Measurements from ENCODE around the gene CA5B. TPM values are rescaled to one million over a fixed set of nuclear protein-coding genes. Genes with fewer than 3 reads are reported as not detected.
A peak's percentile ranks its signal among the peaks of the same experiment; 100 is the strongest.
"Not testable (repeated sequence)": the region's sequence is repeated elsewhere in the genome, so short reads cannot be mapped to it uniquely, and the experiment has no call there.

Gene CA5B, protein sequence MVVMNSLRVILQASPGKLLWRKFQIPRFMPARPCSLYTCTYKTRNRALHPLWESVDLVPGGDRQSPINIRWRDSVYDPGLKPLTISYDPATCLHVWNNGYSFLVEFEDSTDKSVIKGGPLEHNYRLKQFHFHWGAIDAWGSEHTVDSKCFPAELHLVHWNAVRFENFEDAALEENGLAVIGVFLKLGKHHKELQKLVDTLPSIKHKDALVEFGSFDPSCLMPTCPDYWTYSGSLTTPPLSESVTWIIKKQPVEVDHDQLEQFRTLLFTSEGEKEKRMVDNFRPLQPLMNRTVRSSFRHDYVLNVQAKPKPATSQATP
- polyA plus RNA-seq = 1 to 10 TPM in 2 of 4 donors, under 1 TPM in 2; 0.22 to 3.0 (median 1.3) TPM
- long read RNA-seq, donor 1 = 0 reads
- long read RNA-seq, donor 2 = 0 reads
- long read RNA-seq, donor 3 = 0 reads
- long read RNA-seq, donor 4 = 0 reads
- long read RNA-seq, donor 5 = 0 reads
- long read RNA-seq, donor 6 = 0 reads
- long read RNA-seq, donor 7 = 0 reads
- long read RNA-seq, donor 8 = 0 reads
- long read RNA-seq, donor 9 = 0 reads
- long read RNA-seq, donor 10 = 0 reads

DNA sequence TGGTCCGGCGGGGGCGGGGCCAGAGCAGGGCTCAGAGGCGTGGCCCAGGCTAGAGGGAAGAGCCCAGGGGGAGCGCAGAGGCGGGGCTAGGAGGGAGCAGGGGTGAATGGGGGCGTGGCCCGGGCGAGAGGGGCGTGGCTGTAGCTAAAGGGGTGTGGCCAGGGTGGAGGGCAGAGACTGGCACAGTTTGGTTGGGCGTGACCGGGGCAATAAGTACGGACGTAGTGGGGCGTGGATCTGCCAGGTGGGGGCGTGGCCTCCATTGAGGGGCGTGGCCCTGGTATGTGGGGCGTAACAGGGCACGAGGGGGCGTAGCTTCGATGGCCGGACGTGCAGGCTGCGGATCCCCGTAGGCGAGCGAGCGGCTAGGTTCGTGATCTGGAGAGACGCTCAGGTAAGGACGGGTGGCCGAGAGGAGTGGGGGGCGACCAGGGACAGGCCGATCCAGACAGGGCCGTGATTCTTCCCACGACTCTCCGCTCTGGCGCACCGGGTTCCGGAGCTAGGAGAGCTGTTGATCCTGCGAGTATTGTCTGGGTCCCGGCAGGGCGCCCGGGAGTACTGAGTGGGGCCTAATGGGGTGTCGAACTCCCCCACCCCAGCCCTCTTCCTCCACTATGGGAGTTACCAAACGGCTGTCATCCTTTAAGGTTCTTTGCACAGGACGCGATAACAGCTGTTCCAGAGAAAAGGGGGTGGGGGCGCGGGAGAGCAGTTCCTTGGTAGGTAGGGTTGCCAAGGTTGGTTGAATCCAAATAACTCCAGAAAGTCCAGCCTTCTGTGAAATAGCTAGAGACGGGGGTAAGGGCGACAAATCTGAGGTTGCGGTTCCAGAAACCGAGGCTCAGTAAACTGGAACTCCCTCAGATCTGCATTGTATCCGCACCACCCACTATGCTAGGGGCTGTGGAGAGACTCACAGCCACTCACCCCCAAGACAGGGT is at the start of gene CA5B:
TSS of gene CA5B (plus strand) at position 312 of the 944 bp plus-strand sequence. CDS start 11,754 bp downstream, outside the sequence.
- FAIRE-seq = no peak
- peak within 1 kb of the TSS; percentile 50 to 56 (median 50) for H3K4me3 ChIP-seq (ENCODE audit: low read depth in 1 of 3, low read length in 3 of 3)
- peak; percentile 92 to 93 for DNase-seq
- H3K36me3 ChIP-seq (ENCODE audit: control insufficient read depth in 3 of 3, insufficient read depth in 2 of 3, low read depth in 1 of 3, low read length in 3 of 3) = no peaks in the 10 kb centered on the region
- WGBS, 3 donors = 5 to 6% (median 6%) methylated on average over 30 to 55 of the region's 55 CpGs
- H3K4me1 ChIP-seq (ENCODE audit: control insufficient read depth in 3 of 3, insufficient read depth in 2 of 3, low read depth in 1 of 3, low read length in 2 of 3) = peaks cover 0 to 4% (median 4%) of the 10 kb centered on the region in 3 donors
- peak within 1 kb of the TSS in 2 of 3 donors; percentile 51 to 78 for H3K27ac ChIP-seq (ENCODE audit: low read depth in 1 of 3, low read length in 2 of 3)
- H3K9me3 ChIP-seq (ENCODE audit: control insufficient read depth in 2 of 2, insufficient read depth in 1 of 2, low read depth in 1 of 2, low read length in 1 of 2) = no peaks in the 10 kb centered on the region
- peaks cover 0 to 3% (median 0%) of the 10 kb centered on the region in 3 donors for H3K27me3 ChIP-seq (ENCODE audit: control insufficient read depth in 3 of 3, insufficient read depth in 3 of 3, low read length in 3 of 3)

DNA sequence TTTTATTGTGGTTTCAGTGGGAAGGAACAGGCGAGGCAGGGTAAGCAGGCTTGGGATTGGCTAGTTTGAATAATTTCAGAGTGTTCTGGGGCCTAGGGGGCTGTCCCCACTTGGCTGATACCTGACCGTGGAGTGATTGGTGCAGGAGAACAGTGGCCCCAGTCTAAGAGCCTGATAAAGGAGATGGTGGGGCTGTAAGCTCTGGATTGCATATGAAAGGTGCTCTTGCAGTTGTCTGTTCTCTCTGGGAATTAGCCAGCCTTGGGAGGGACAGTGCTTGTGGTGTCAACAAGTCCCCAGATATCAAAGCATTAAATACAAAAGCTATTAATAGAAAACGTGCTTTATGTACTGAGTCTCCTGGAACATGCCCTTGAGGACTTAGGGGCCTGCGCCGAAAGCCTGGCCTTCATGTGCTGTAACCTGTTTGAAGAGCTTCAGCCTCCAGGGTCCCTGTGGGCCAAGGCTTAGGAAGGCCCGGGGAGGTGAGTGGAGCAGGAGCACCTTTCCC is 43.1 kb upstream of the CA5B start:
- Histone ChIP-seq H3K27me3 (ENCODE audit: control insufficient read depth in 3 of 3, insufficient read depth in 3 of 3, low read length in 3 of 3) (no peaks in the 10 kb centered on the region), H3K4me3 (ENCODE audit: low read depth in 1 of 3, low read length in 3 of 3) (no peak overlapping the region), H3K27ac (ENCODE audit: low read depth in 1 of 3, low read length in 2 of 3) (no peak overlapping the region), H3K36me3 (ENCODE audit: control insufficient read depth in 3 of 3, insufficient read depth in 2 of 3, low read depth in 1 of 3, low read length in 3 of 3) (peaks cover 0 to 25% (median 0%) of the 10 kb centered on the region in 3 donors), H3K4me1 (ENCODE audit: control insufficient read depth in 3 of 3, insufficient read depth in 2 of 3, low read depth in 1 of 3, low read length in 2 of 3) (no peaks in the 10 kb centered on the region), H3K9me3 (ENCODE audit: control insufficient read depth in 2 of 2, insufficient read depth in 1 of 2, low read depth in 1 of 2, low read length in 1 of 2) (no peaks in the 10 kb centered on the region)
- FAIRE-seq = no peak
- peak in 1 of 2 donors; percentile 16 for DNase-seq
- 75 to 91% (median 86%) methylated on average over 6 of the region's 6 CpGs for WGBS, 3 donors

DNA sequence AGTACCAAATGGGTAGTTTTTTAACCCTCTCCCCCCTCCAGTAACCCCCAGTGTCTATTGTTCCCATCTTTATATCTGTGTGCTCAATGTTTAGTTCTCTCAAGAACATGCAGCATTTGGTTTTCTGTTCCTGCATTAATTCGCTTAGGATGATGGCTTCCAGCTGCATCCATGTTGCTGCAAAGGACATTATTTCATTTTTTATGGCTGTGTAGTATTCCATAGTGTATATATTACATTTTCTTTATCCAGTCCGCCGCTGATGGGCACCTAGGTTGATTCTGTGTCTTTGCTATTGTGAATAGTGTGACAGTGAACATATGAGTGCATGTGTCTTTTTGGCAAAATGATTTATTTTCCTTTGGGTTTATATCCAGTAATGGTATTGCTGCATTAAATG is 41.6 kb upstream of the CA5B start:
- H3K4me3 ChIP-seq (ENCODE audit: low read depth in 1 of 3, low read length in 3 of 3) = no peak overlapping the region
- no peaks in the 10 kb centered on the region for H3K27me3 ChIP-seq (ENCODE audit: control insufficient read depth in 3 of 3, insufficient read depth in 3 of 3, low read length in 3 of 3)
- no peaks in the 10 kb centered on the region for H3K9me3 ChIP-seq (ENCODE audit: control insufficient read depth in 2 of 2, insufficient read depth in 1 of 2, low read depth in 1 of 2, low read length in 1 of 2)
- FAIRE-seq (no peak), DNase-seq (no peak)
- peaks cover 0 to 20% (median 0%) of the 10 kb centered on the region in 3 donors for H3K36me3 ChIP-seq (ENCODE audit: control insufficient read depth in 3 of 3, insufficient read depth in 2 of 3, low read depth in 1 of 3, low read length in 3 of 3)
- WGBS, 3 donors = 81 to 96% (median 92%) methylated on average over 3 of the region's 3 CpGs
- no peak overlapping the region for H3K27ac ChIP-seq (ENCODE audit: low read depth in 1 of 3, low read length in 2 of 3)
- H3K4me1 ChIP-seq (ENCODE audit: control insufficient read depth in 3 of 3, insufficient read depth in 2 of 3, low read depth in 1 of 3, low read length in 2 of 3) = no peaks in the 10 kb centered on the region

DNA sequence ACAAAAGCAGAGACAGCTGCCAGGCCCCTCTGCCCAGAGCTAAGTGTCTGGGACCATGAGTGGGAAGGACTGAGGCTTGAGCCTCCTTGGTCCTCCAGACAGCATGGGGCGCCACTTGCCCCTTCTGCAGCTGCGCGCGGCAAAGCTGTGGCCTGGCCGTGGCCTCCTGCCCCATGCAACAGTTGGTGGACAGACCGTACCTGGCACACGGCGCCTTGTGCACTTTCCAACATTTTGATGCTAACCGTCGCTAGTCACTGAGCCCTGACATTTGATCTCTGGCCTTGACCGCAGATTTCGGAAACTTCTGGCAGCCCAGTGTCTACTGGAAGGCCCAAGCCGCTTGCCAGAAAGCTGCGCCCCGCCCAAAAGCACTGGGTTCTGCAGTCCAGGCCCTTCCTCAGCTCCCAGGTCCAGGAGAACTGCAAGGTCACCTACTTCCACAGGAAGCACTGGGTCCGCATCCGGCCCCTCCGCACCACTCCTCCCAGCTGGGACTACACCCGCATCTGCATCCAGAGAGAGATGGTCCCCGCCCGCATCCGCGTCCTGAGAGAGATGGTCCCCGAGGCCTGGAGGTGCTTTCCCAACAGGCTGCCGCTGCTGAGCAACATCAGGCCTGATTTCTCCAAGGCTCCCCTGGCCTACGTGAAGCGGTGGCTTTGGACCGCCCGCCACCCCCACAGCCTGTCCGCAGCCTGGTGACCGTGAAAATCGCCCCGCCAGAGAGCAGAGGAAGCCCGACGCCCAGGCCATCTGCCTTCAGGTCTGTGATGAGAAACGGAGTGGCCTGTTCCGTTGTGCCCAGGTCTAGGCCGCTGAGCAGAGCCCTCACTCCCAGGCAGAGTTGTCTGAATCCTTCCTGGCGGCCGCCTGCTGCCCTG is 35.3 kb upstream of the CA5B start:
- H3K4me1 ChIP-seq (ENCODE audit: control insufficient read depth in 3 of 3, insufficient read depth in 2 of 3, low read depth in 1 of 3, low read length in 2 of 3) = no peaks in the 10 kb centered on the region
- H3K36me3 ChIP-seq (ENCODE audit: control insufficient read depth in 3 of 3, insufficient read depth in 2 of 3, low read depth in 1 of 3, low read length in 3 of 3) = peaks cover 0 to 9% (median 0%) of the 10 kb centered on the region in 3 donors
- no peak overlapping the region for H3K27ac ChIP-seq (ENCODE audit: low read depth in 1 of 3, low read length in 2 of 3)
- H3K27me3 ChIP-seq (ENCODE audit: control insufficient read depth in 3 of 3, insufficient read depth in 3 of 3, low read length in 3 of 3) = no peaks in the 10 kb centered on the region
- H3K9me3 ChIP-seq (ENCODE audit: control insufficient read depth in 2 of 2, insufficient read depth in 1 of 2, low read depth in 1 of 2, low read length in 1 of 2) = no peaks in the 10 kb centered on the region
- WGBS, 3 donors = 97 to 98% (median 97%) methylated on average over 22 to 40 of the region's 40 CpGs
- FAIRE-seq (no peak), DNase-seq (no peak)
- H3K4me3 ChIP-seq (ENCODE audit: low read depth in 1 of 3, low read length in 3 of 3) = no peak overlapping the region

DNA sequence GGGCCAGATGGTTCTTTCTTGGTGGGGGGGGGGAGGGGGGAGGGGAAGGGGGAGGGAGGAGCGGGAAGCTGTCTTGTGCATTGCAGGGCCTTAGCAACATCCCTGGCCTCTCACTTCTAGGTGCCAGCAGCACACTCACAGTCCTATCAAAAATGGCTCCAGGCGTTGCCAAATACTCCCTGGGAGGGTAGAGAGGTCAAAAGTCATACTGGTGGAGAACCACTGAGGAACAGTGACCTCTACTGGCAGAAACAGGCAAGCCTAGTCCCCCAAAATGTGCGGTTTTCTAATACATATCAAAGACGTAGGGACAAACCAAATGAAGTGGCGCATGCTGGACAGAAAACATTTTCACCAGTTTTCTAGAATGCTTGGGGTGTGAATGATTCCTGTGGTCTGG is 34.3 kb upstream of the CA5B start:
- FAIRE-seq; H3K9me3 ChIP-seq (ENCODE audit: control insufficient read depth in 2 of 2, insufficient read depth in 1 of 2, low read depth in 1 of 2, low read length in 1 of 2); DNase-seq; H3K4me3 ChIP-seq (ENCODE audit: low read depth in 1 of 3, low read length in 3 of 3); H3K27ac ChIP-seq (ENCODE audit: low read depth in 1 of 3, low read length in 2 of 3); H3K27me3 ChIP-seq (ENCODE audit: control insufficient read depth in 3 of 3, insufficient read depth in 3 of 3, low read length in 3 of 3); H3K4me1 ChIP-seq (ENCODE audit: control insufficient read depth in 3 of 3, insufficient read depth in 2 of 3, low read depth in 1 of 3, low read length in 2 of 3); H3K36me3 ChIP-seq (ENCODE audit: control insufficient read depth in 3 of 3, insufficient read depth in 2 of 3, low read depth in 1 of 3, low read length in 3 of 3): not testable (repeated sequence)
- WGBS, 3 donors = no CpG with 5 or more reads among the region's 5 CpGs

DNA sequence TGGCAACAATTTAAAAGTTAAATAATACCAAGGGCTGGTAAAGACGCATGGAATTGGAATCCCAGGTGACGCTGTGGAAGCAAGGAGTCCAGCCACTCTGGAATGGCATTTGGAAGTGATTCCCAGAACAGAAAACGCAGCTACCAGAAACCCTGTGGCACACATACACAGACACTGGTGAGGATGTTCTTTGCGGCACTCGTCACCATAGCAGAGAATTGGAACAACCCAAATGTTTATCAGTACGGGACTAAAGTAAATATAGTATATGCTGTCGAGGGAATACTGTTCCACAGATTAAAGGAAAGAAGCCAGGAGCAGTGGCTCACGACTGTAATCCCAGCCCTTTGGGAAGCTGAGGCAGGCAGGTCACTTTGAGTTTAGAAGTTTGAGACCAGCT is 33.8 kb upstream of the CA5B start:
- not testable (repeated sequence) for H3K27me3 ChIP-seq (ENCODE audit: control insufficient read depth in 3 of 3, insufficient read depth in 3 of 3, low read length in 3 of 3); DNase-seq; H3K27ac ChIP-seq (ENCODE audit: low read depth in 1 of 3, low read length in 2 of 3); H3K36me3 ChIP-seq (ENCODE audit: control insufficient read depth in 3 of 3, insufficient read depth in 2 of 3, low read depth in 1 of 3, low read length in 3 of 3); H3K9me3 ChIP-seq (ENCODE audit: control insufficient read depth in 2 of 2, insufficient read depth in 1 of 2, low read depth in 1 of 2, low read length in 1 of 2); H3K4me1 ChIP-seq (ENCODE audit: control insufficient read depth in 3 of 3, insufficient read depth in 2 of 3, low read depth in 1 of 3, low read length in 2 of 3); H3K4me3 ChIP-seq (ENCODE audit: low read depth in 1 of 3, low read length in 3 of 3)
- 86 to 92% (median 90%) methylated on average over 5 of the region's 8 CpGs for WGBS, 3 donors
- FAIRE-seq = peak; percentile 87

DNA sequence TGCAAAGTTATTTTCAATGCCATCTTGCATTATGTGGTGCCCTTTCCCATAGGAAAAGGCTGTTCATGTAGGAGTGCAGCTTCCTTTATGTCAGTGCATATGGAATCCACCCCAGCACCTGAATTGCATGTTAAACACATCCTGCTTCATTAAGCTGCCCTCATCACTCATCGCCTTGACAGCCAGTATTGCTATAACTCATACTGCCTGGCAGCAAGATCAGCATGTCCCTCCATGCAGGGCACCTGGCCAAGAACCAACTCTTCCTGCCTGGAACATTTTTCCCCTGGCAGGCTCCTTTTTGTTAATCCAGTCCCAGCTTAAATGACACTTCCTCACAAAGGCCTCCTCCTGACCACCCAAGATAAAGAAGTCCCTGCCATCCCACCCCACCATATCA is 23.5 kb upstream of the CA5B start:
- H3K9me3 ChIP-seq (ENCODE audit: control insufficient read depth in 2 of 2, insufficient read depth in 1 of 2, low read depth in 1 of 2, low read length in 1 of 2) = no peaks in the 10 kb centered on the region

More for the DNA sequence above, 23.5 kb upstream of the CA5B start:
- DNase-seq (peak in 1 of 2 donors; percentile 16), FAIRE-seq (no peak)
- no peak overlapping the region for H3K4me3 ChIP-seq (ENCODE audit: low read depth in 1 of 3, low read length in 3 of 3)
- no peak overlapping the region for H3K27ac ChIP-seq (ENCODE audit: low read depth in 1 of 3, low read length in 2 of 3)
- 71 to 87% (median 85%) methylated on average over 1 of the region's 1 CpG for WGBS, 3 donors
- H3K4me1 ChIP-seq (ENCODE audit: control insufficient read depth in 3 of 3, insufficient read depth in 2 of 3, low read depth in 1 of 3, low read length in 2 of 3) = no peaks in the 10 kb centered on the region
- H3K27me3 ChIP-seq (ENCODE audit: control insufficient read depth in 3 of 3, insufficient read depth in 3 of 3, low read length in 3 of 3) = no peaks in the 10 kb centered on the region
- H3K36me3 ChIP-seq (ENCODE audit: control insufficient read depth in 3 of 3, insufficient read depth in 2 of 3, low read depth in 1 of 3, low read length in 3 of 3) = no peaks in the 10 kb centered on the region
